ENCODE measurements around the gene SDR42E1.

DNA sequence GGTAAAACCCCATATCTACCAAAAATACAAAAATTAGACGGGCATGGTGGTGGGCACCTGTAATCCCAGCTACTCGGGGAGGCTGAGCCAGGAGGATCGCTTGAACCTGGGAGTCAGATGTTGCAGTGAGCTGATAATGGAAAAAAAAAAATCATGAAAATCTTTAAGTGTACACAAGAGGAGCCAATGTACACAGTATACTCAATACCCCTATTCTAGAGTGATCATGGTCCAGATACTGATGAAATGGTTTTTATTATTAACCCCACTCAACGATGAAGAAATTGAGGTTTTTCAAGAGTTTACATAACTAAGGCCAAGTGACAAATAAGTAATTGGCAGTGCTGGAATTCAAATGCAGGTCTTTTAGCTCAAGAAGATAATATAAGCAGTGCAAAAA, 35.3 kb upstream of the SDR42E1 start:
- TF ChIP-seq, protein P1, sequence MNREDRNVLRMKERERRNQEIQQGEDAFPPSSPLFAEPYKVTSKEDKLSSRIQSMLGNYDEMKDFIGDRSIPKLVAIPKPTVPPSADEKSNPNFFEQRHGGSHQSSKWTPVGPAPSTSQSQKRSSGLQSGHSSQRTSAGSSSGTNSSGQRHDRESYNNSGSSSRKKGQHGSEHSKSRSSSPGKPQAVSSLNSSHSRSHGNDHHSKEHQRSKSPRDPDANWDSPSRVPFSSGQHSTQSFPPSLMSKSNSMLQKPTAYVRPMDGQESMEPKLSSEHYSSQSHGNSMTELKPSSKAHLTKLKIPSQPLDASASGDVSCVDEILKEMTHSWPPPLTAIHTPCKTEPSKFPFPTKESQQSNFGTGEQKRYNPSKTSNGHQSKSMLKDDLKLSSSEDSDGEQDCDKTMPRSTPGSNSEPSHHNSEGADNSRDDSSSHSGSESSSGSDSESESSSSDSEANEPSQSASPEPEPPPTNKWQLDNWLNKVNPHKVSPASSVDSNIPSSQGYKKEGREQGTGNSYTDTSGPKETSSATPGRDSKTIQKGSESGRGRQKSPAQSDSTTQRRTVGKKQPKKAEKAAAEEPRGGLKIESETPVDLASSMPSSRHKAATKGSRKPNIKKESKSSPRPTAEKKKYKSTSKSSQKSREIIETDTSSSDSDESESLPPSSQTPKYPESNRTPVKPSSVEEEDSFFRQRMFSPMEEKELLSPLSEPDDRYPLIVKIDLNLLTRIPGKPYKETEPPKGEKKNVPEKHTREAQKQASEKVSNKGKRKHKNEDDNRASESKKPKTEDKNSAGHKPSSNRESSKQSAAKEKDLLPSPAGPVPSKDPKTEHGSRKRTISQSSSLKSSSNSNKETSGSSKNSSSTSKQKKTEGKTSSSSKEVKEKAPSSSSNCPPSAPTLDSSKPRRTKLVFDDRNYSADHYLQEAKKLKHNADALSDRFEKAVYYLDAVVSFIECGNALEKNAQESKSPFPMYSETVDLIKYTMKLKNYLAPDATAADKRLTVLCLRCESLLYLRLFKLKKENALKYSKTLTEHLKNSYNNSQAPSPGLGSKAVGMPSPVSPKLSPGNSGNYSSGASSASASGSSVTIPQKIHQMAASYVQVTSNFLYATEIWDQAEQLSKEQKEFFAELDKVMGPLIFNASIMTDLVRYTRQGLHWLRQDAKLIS (CRISPR knock-in tag; IDR thresholded peaks at IDR 0.05; ENCODE audit: borderline replicate concordance): no peak
- TF ChIP-seq, protein P2, sequence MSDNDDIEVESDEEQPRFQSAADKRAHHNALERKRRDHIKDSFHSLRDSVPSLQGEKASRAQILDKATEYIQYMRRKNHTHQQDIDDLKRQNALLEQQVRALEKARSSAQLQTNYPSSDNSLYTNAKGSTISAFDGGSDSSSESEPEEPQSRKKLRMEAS (CRISPR knock-in tag; IDR thresholded peaks at IDR 0.05): no peak
- TF ChIP-seq FOXP1 (CRISPR knock-in tag; IDR thresholded peaks at IDR 0.05; ENCODE audit: borderline replicate concordance) (no peak), SP1 (CRISPR knock-in tag; conservative IDR thresholded peaks at IDR 0.05) (no peak), ESRRA (CRISPR knock-in tag; IDR thresholded peaks at IDR 0.05; ENCODE audit: borderline replicate concordance) (no peak), ZNF232 (CRISPR knock-in tag; IDR thresholded peaks at IDR 0.05) (no peak), TEAD4 (CRISPR knock-in tag; IDR thresholded peaks at IDR 0.05) (no peak), NFYB (CRISPR knock-in tag; conservative IDR thresholded peaks at IDR 0.05; ENCODE audit: low read depth) (no peak), FOXK1 (CRISPR knock-in tag; IDR thresholded peaks at IDR 0.05) (no peak), CBFB (CRISPR knock-in tag; IDR thresholded peaks at IDR 0.05; ENCODE audit: low read depth) (no peak)
- TF ChIP-seq, protein P3, sequence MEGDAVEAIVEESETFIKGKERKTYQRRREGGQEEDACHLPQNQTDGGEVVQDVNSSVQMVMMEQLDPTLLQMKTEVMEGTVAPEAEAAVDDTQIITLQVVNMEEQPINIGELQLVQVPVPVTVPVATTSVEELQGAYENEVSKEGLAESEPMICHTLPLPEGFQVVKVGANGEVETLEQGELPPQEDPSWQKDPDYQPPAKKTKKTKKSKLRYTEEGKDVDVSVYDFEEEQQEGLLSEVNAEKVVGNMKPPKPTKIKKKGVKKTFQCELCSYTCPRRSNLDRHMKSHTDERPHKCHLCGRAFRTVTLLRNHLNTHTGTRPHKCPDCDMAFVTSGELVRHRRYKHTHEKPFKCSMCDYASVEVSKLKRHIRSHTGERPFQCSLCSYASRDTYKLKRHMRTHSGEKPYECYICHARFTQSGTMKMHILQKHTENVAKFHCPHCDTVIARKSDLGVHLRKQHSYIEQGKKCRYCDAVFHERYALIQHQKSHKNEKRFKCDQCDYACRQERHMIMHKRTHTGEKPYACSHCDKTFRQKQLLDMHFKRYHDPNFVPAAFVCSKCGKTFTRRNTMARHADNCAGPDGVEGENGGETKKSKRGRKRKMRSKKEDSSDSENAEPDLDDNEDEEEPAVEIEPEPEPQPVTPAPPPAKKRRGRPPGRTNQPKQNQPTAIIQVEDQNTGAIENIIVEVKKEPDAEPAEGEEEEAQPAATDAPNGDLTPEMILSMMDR (IDR thresholded peaks at IDR 0.05): no peak
